Psoas muscle (tissue), 8 donors: ENCODE results near the gene SLC17A7. TPM values are rescaled to one million over a fixed set of nuclear protein-coding genes. Genes with fewer than 3 reads are reported as not detected.
A peak's percentile ranks its signal among the peaks of the same experiment; 100 is the strongest.

Source experiments
- ATAC-seq, 4 donors: fragments of 200-7000 bp; cut with Tn5 transposase; one replicate each; pipeline ENCODE4 v1.9.1; 2020; ENCODE audit warnings: moderate library complexity in 3 of 4, mild to moderate bottlenecking in 2 of 4
- DNase-seq, 2 donors: peaks; one replicate each; pipeline ENCODE4 v3.0.0-alpha.2; 2020
- H3K27ac ChIP-seq: fragments of 200-600 bp; one replicate; pipeline ENCODE4 v1.8.0; 2022
- H3K27me3 ChIP-seq, 3 donors: fragments of 200-600 bp in 1 of 3; one replicate each; pipeline versions ENCODE4 v1.6.1 to v1.8.0; 2013 to 2022; ENCODE audit warnings: low read length in 2 of 3, mild to moderate bottlenecking in 2 of 3, moderate library complexity in 1 of 3; ENCODE audit not compliant: insufficient read depth in 3 of 3
- H3K36me3 ChIP-seq, 2 donors: fragments of 200-600 bp in 1 of 2; one replicate each; pipeline versions ENCODE4 v1.6.1 to v1.8.0; 2013 to 2022; ENCODE audit warnings: low read depth in 1 of 2, mild to moderate bottlenecking in 1 of 2, moderate library complexity in 1 of 2; ENCODE audit not compliant: insufficient read depth in 1 of 2
- H3K4me1 ChIP-seq: fragments of 200-600 bp; one replicate; pipeline ENCODE4 v1.8.0; 2022
- H3K4me3 ChIP-seq: fragments of 200-600 bp; one replicate; pipeline ENCODE4 v1.8.0; 2022; ENCODE audit warnings: mild to moderate bottlenecking
- H3K9me3 ChIP-seq: fragments of 200-600 bp; one replicate; pipeline ENCODE4 v1.8.0; 2022
- WGBS, 3 donors: extraction: QIAGEN DNeasy Blood & Tissue Kit; methylation state at CpG; one replicate each; pipeline versions ENCODE4 v1.1.6 to v1.1.7; 2013; 5-methylcytosine and 5-hydroxymethylcytosine counted together
- intact Hi-C, 2 donors: fragments of 100-400 bp; cut with DNase I; formaldehyde crosslinking; loops; one replicate each; pipeline versions ENCODE4 v1.11.0 to v1.14.2; 2022
- polyA plus RNA-seq, 3 donors: library from polyadenylated mRNA; stranded (reverse); fragments of 200-250 nt; gene quantifications; one replicate each; pipeline ENCODE4 v1.2.3, GENCODE V29; 2013
- total RNA-seq, 4 donors: library from RNA; stranded (reverse); fragmentation: NEBNext Ultra II Directional in 2 of 4; extraction: Animal tissue kit (Norgen Biotek cat#: 25700) in 2 of 4; gene quantifications; one replicate each; pipeline versions ENCODE4 v1.2.1 to v1.2.4, GENCODE V29; 2021 to 2023
- TF ChIP-seq, protein P1 (sequence below): fragments of 200-600 bp; IDR thresholded peaks from one replicate; pipeline ENCODE4 v1.8.0; 2022; ENCODE audit warnings: antibody characterized with exemption
- donor health status: healthy with polysubstance abuse.
- donor health status: DM: no; HTN: no; CAD: no; lungs with moderate emphysema.
- donor health status: Bipolar disorder and iron deficiency.
- donor health status: healthy.
- donor health status: DM: yes; HTN: yes; CAD: no.
- donor health status: DM: no; HTN: no; CAD: no.
- donor health status: DM: no; HTN: no; CAD: no.
- donor health status: DM: yes; HTN: yes; CAD: no.

SLC17A7 gene
- total and polyA plus RNA-seq, 7 donors = 0.42 to 1.8 (median 0.78) TPM

DNA sequence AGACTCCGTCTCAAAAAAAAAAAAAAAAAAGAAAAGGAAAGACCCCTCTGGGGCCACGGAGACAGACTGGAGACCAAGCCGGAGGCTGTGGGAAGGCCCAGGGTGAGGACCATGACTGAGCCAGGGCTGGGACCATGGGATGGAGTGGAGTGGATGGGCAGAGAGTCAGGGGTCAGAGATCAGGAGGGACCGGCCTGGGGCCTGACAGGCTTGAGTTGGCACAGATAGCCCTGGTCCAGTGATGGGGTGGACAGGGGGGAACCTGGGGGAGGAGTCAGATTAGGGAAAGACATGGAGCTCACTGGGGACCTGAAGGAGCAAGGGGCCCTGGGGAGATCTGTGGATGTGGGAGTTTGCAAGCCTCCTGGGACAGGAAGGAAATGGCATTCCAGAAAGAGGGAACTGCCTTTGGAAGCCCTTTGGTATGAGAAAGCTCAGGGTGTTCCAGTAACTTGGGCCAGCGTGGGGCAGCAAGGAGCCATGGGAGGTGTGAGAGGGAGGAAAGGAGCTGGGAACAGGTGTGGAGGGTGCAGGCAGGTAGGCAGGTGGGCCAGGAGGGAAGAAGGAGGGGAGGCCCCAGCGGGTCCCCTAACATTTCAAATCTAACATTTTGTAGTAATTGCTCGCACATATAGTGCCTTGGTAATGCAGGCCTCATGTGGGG lies 39.8 kb upstream of the SLC17A7 start:
- DNase-seq = no peak
- no peaks in the 10 kb centered on the region for H3K36me3 ChIP-seq
- TF ChIP-seq, protein P1, sequence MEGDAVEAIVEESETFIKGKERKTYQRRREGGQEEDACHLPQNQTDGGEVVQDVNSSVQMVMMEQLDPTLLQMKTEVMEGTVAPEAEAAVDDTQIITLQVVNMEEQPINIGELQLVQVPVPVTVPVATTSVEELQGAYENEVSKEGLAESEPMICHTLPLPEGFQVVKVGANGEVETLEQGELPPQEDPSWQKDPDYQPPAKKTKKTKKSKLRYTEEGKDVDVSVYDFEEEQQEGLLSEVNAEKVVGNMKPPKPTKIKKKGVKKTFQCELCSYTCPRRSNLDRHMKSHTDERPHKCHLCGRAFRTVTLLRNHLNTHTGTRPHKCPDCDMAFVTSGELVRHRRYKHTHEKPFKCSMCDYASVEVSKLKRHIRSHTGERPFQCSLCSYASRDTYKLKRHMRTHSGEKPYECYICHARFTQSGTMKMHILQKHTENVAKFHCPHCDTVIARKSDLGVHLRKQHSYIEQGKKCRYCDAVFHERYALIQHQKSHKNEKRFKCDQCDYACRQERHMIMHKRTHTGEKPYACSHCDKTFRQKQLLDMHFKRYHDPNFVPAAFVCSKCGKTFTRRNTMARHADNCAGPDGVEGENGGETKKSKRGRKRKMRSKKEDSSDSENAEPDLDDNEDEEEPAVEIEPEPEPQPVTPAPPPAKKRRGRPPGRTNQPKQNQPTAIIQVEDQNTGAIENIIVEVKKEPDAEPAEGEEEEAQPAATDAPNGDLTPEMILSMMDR = no peak
- H3K27ac ChIP-seq = no peak overlapping the region
- H3K4me1 ChIP-seq = no peaks in the 10 kb centered on the region
- no peak for ATAC-seq
- H3K9me3 ChIP-seq = no peaks in the 10 kb centered on the region
- H3K4me3 ChIP-seq = no peak overlapping the region
- H3K27me3 ChIP-seq = no peaks in the 10 kb centered on the region
- intact Hi-C loops = no loop called here
- 86 to 89% (median 88%) methylated on average over 7 of the region's 7 CpGs for WGBS, 3 donors

GRCh38 chr19:49479975-49480628 lies 38.8 kb upstream of the SLC17A7 start:
- TF ChIP-seq, protein P1 = no peak
- intact Hi-C loops = no loop called here
- no peak overlapping the region for H3K27ac ChIP-seq
- peak in 1 of 2 donors; percentile 54 for DNase-seq
- no peaks in the 10 kb centered on the region for H3K27me3 ChIP-seq
- no peaks in the 10 kb centered on the region for H3K4me1 ChIP-seq
- H3K9me3 ChIP-seq = no peaks in the 10 kb centered on the region
- 88 to 96% (median 91%) methylated on average over 14 of the region's 14 CpGs for WGBS, 3 donors
- ATAC-seq = no peak
- H3K36me3 ChIP-seq = no peaks in the 10 kb centered on the region
- no peak overlapping the region for H3K4me3 ChIP-seq

DNA sequence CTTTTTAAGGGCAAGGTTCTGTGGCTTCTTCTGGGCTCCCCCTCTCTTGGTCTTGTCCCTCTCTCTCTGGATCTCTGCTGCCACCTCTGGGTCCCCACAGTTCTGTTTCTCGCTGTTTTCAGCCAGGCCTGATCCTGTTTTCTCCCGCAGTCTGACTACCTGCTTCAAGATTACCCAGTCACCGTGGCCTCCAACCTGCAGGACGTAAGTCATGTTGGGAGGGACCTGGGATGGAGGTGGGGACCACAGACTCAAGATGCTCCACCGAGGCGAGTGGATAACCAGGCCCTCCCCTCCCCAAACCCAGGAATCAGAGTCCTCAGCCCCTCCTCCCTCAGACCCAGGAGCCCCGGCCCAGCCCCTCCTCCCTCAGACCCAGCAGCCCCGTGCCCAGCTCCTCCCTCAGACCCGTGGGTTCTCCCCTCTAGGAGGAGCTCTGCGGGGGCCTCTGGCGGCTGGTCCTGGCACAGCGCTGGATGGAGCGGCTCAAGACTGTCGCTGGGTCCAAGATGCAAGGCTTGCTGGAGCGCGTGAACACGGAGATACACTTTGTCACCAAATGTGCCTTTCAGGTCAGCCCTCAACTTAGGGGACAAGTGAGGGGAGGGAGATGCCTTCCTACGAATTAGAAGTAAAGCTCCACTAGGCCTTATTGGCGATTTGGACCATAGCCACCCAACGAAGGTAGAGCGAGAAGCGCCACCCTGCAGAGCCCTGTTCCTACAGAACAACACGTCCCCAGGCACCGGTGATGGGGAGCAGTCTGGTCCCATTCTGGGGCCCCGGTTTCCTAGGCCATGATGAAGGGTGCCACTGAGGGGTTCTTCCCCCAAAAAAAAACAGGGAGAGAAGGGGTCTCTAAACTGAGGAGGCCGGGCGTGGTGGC lies 34.9 kb upstream of the SLC17A7 start:
- no peaks in the 10 kb centered on the region for H3K9me3 ChIP-seq
- no peak overlapping the region for H3K27ac ChIP-seq
- DNase-seq (peak; percentile 60 to 73), ATAC-seq (peak in 2 of 4 donors; percentile 24 to 29)
- H3K4me3 ChIP-seq = no peak overlapping the region
- TF ChIP-seq, protein P1 = peak; percentile 8
- 57 to 65% (median 62%) methylated on average over 26 to 27 of the region's 27 CpGs for WGBS, 3 donors
- intact Hi-C loops = no loop called here
- no peaks in the 10 kb centered on the region for H3K27me3 ChIP-seq
- H3K4me1 ChIP-seq = peaks cover 5% of the 10 kb centered on the region
- no peaks in the 10 kb centered on the region for H3K36me3 ChIP-seq

DNA sequence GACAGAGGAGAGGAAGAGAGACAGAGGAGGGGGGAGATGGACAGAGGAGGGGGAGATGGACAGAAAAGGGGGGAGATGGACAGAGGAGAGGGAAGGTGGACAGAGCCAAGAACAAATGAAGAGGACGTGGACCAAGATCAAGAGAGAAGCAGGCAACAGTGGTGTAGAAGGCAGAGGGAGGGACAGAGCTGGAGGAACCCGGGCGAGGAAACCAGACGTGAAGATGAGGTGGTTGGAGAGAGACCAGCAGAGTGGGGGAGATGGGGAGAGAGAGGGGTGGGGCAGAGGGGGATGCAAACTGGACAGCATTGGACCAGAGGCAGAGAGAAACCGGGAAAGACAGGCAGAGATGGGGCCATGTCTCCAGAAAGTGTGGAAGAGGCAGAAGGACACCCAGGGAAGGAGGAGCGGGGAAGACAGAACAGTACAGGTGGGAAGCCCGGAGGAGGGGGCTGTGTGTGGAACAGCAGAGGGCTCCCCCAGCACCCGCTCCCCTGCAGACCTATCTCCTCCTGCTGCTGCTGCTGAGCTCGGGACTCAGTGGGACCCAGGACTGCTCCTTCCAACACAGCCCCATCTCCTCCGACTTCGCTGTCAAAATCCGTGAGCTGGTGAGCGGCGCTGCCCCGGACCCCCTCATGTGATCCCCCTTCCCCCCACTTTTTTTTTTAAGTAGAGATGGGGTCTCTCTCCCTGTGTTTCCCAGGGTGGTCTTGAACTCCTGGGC lies 34.0 kb upstream of the SLC17A7 start:
- Histone ChIP-seq H3K27ac (no peak overlapping the region), H3K9me3 (no peaks in the 10 kb centered on the region), H3K27me3 (no peaks in the 10 kb centered on the region), H3K36me3 (no peaks in the 10 kb centered on the region), H3K4me1 (peaks cover 5% of the 10 kb centered on the region), H3K4me3 (no peak overlapping the region)
- TF ChIP-seq, protein P1 = no peak
- ATAC-seq (no peak), DNase-seq (no peak)
- intact Hi-C loops = no loop called here
- 59 to 70% (median 68%) methylated on average over 12 to 15 of the region's 15 CpGs for WGBS, 3 donors
